Measurements from ENCODE around the gene RSPH4A. TPM values are rescaled to one million over a fixed set of nuclear protein-coding genes. Genes with fewer than 3 reads are reported as not detected.

The RSPH4A gene
- total RNA-seq, 1 donor = 0.54 TPM

- H3K4me3 ChIP-seq (ENCODE audit: low read depth, low read length) = no peak overlapping the region
- no peak for TF ChIP-seq CTCF (IDR thresholded peaks at IDR 0.05; ENCODE audit: insufficient read depth, low read length)
- DNase-seq (ENCODE audit: low read depth) = no peak
Measured at GRCh38 chr6:116625872-116626271, 9.6 kb downstream of the RSPH4A start.

DNA sequence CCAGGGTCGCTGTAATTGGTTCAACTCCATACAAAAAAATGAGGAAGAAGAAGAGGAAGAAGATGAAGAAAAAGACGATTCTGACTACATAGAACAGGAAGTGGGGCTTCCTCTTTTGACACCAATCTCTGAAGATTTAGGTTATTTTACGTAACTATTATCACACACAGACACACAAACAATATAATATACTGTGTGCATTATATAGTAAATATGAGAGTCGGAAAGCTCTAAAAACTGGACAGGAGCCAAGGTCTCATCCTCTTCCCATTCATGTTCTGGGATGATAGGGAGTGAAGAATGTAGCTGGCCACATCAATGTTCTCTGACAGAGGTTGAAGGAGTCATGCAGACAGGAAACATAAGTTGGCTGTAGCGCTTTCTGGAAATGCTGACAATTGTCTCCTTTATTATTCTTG, 13.3 kb downstream of the RSPH4A start:
- no peak for TF ChIP-seq CTCF (IDR thresholded peaks at IDR 0.05; ENCODE audit: insufficient read depth, low read length)
- H3K4me3 ChIP-seq (ENCODE audit: low read depth, low read length) = no peak overlapping the region

GRCh38 chr6:116631379-116631990, 15.2 kb downstream of the RSPH4A start:
- DNase-seq (ENCODE audit: low read depth) = no peak
- no peak overlapping the region for H3K4me3 ChIP-seq (ENCODE audit: low read depth, low read length)
- TF ChIP-seq CTCF (IDR thresholded peaks at IDR 0.05; ENCODE audit: insufficient read depth, low read length) = no peak

More for the DNA sequence above, 13.3 kb downstream of the RSPH4A start:
- no peak for DNase-seq (ENCODE audit: low read depth)

DNA sequence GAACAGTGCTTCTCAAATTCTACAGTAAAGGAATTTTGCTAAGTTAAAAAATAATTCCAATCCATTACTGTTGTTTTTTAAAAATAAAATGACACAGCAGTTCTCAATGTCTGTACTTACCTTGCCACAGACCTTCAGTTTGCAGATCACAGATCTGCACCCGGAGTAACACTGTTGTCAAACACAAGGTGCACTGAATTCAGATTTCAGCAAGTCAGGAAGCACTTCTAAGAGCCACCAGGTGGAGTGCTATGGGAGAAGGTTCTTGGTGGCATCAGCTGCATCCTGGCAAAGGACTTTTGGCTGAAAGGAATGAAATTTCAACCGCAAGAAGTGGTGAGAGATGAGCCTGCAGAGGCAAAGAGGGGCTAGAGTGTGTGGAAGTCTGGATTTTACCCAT, 17.4 kb downstream of the RSPH4A start:
- no peak for DNase-seq (ENCODE audit: low read depth)
- TF ChIP-seq CTCF (IDR thresholded peaks at IDR 0.05; ENCODE audit: insufficient read depth, low read length) = peak; percentile 13

DNA sequence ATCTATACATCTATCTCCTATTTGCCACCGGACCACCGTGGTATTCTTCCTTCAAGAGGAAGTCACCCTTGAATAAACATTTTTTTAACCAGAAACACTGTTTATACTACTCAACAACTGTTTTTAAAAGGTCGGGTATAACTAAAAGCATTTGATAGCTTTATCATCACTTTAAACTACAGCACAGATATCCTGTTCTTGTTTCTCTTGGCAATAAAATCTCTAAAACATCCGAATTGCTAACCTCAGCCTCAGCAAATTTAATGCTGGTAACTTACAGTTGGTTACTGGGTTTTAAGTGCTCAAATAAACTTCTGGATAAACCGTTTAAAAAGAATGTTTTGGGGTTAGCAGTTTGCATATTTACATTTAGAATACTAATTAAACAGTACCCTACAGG, 31.9 kb downstream of the RSPH4A start:
- peak; percentile 55 for DNase-seq (ENCODE audit: low read depth)
- no peak overlapping the region for H3K4me3 ChIP-seq (ENCODE audit: low read depth, low read length)
- TF ChIP-seq CTCF (IDR thresholded peaks at IDR 0.05; ENCODE audit: insufficient read depth, low read length) = no peak

More for the DNA sequence above, 17.4 kb downstream of the RSPH4A start:
- no peak overlapping the region for H3K4me3 ChIP-seq (ENCODE audit: low read depth, low read length)

DNA sequence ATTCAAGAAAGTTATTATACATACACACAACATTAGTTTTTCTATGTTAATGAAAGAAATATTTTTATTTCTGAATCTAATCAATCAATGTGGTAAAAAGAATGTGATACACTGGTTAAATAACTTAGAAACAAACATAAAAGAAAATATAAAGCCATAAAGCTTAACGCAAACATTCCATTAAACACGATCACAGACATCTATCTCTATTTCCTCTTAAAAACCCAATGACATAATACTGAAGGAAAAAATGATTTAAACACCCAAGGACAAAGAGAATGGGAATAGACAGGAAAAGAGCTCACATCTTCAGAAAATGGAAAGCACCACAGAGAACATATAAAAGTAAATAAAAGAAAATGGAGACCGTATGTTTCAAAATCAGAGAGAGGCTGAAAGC, 32.9 kb downstream of the RSPH4A start:
- no peak for DNase-seq (ENCODE audit: low read depth)
- H3K4me3 ChIP-seq (ENCODE audit: low read depth, low read length) = no peak overlapping the region
- no peak for TF ChIP-seq CTCF (IDR thresholded peaks at IDR 0.05; ENCODE audit: insufficient read depth, low read length)

- no peak for DNase-seq (ENCODE audit: low read depth)
- TF ChIP-seq CTCF (IDR thresholded peaks at IDR 0.05; ENCODE audit: insufficient read depth, low read length) = no peak
- no peak overlapping the region for H3K4me3 ChIP-seq (ENCODE audit: low read depth, low read length)
Measured at GRCh38 chr6:116651916-116652315, 35.6 kb downstream of the RSPH4A start.

Data from fibroblast of the aortic adventitia (primary cell).